NCI-H446 treated with DMSO at 0.1 percent for 48 hours (cell line): Measurements from ENCODE around the gene UBE2Q2.
"Not testable (repeated sequence)": the region's sequence is repeated elsewhere in the genome, so short reads cannot be mapped to it uniquely, and the experiment has no call there.

Experiments
- DNase-seq: peaks from one replicate; lab custom pipeline; 2025; lab: John Stamatoyannopoulos, UW

Gene UBE2Q2

DNA sequence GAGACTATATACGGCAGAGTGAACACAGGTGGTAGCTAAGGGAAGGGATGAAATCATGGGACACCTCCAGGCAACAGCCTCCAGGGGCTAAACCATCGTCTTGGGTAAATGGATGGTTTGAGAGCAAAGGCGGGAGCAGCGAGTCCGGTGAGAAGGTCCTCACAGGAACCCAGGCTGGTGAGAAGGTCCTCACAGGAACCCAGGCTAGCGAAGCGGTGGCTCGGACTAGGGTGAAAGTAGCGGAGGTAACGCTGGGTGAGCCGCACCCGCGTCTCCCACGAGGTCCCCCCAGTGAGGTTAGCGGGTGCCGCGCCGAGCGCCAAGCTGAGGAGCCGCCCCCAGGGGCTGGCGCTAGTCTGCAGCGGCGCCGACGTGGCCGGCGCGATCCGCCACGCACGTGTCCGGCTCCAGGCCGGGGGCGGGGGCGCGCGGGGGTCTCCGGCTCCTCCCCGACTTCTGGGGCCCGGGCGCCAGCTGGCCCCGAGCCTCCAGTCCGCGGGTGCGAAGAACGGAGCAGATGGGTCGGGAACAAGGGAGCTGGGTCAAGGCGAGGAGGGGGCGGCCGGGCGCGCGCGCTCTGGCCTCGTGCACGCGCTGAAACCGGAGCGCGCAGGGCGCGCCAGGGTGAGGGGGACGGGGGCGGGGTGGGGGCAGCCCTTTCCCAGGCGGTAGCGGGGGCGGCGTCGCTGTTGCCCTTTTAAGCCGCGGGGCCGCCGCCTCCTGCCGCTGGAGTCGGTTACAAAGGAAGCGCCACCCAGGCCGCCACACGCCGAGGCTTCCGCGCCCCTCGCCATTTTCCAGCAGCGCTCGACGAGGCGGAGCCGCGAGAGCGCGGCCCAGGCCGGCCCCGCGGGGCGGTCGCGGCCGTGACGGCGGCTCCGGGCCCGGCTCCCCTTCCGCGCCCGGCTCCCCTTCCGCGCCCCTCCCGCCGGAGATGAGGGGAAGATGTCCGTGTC lies at the start of gene UBE2Q2:
Gene UBE2Q2, plus strand, starts transcription at position 726 of the 956 bp plus-strand sequence. Its CDS starts 220 bp downstream, at position 946.
- peak; percentile 32 for DNase-seq

DNA sequence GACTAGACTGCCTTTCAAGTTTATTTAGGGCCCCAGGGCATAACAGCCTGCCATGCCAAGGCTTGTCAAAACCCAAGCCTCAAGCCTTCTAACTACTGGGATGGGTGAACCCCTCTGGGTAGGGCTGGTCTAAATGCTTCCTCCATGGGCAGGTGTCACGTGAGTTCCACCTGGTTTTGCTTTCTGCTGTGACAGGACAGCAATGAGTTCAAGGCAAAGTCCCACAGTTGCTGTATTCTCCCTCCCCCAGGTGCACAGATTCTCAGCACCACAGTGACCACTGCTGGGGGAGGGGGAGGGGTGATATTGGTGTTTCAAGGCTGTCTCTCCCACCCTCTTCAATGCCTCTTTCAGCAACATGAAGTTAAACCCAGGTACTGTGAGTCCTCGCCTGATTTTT lies 46.9 kb upstream of the UBE2Q2 start:
- no peak for DNase-seq

GRCh38 chr15:75797146-75797545 lies 46.1 kb upstream of the UBE2Q2 start:
- not testable (repeated sequence) for DNase-seq

DNA sequence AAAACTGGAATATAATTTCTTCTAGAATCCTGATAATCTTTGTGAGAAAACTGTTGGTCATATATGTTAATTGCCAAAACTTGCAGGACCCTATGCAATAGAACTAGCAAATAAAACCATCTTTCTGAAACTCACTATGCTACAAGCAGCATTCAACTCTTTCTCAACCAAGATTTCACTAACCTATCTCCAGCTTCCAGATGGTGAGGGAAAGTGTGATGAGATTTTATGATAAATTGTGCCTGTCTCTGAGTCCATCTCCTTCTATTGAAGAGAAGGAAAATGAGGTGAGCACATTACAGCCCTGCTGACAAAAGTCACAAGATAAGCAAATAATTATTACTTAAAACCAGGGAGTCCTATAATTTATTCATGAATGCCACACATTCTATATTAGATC lies 44.1 kb upstream of the UBE2Q2 start:
- no peak for DNase-seq

DNA sequence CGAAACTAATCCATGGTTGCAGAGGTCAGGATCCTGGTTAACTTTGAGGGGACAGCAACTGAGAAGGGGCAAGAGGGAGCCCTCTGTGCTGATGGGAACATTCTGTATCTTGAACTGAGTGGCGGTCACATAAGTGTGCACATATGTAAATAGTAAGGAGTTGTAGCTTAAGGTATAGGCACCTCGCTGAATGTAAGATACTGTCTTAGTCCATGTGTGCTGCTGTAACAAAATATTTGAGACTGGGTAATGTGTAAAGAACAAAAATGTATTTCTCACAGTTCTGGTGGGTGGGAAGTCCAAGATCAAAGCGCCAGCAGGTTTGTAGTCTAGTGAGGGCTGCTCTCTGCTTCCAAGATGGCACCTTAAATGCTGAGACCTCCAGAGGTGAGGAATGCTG lies 42.8 kb upstream of the UBE2Q2 start:
- DNase-seq, result not testable (repeated sequence)

DNA sequence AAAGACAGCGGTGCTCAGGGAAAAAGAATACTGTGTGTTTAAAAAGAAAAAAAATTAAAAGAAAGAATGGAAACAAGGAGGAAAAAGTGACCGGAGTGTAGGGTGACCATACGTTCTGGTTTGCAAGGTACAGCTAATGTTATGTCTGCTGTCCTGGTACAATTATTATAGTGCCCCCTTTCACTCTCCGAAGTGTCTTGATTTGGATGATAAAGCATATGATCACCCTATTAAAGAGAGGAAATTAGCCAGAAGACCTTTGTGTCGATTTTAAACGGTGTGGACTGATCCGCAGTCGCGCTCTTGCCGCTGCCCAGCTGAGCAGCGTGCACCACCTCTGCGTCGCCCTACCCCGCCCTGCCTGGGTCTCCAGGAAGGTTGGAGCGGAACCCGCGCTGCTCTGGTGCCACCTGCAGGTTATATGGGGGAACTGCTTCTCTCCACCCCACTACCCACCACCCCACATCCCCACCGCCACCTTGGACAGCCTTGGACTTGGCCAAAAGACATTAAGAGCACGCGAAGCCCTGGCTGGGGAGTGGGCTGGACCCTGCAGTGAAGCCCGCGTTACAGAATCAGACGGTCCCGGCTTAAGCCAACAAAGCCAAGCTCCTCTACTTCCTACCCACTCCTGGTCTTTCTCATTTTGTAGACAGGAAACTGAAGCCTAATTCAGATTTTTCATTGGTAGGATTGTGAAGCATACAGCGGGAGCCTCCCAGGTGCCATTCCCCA lies 41.2 kb upstream of the UBE2Q2 start:
- DNase-seq, result peak; percentile 1

GRCh38 chr15:75807486-75807885 lies 35.8 kb upstream of the UBE2Q2 start:
- not testable (repeated sequence) for DNase-seq

DNA sequence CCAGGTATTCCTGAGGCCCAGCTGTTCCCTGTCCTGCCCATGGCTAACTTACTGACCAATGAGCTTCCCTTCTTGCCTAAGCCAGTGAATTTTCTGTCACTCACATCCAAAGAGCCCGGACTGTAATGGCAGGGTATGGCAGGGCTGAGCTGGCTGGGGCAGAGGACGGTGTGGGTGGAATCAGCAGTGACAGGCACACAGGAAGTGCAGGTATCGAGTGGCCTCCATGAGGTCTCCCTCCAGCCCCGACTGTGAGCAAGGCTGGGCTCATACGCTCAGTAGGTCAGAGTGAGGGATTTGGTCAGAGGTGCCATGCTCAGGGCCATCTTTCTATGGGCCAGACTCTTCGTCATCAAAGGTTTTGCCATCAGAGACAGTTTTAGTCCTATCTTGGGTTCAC lies 35.2 kb upstream of the UBE2Q2 start:
- DNase-seq, result not testable (repeated sequence)

DNA sequence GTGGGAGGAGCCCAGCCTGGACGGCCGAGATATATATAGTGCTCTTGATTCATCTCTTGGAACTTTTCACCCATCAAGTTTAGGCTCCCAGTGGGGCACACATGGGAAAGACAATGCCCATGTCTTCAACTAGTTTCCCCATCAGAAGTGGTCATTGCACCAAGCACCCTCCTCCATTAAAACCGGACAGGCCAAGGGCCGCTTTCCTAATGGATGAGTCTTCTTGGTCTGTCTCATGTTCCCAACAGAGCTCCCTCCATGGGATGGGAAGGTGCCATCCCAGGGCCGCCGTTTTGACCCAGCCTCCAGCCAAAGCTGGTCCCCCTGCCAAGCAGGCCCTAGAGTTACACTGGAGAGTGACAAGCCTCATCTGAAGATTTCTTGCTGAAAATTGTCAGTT lies 34.7 kb upstream of the UBE2Q2 start:
- no peak for DNase-seq

DNA sequence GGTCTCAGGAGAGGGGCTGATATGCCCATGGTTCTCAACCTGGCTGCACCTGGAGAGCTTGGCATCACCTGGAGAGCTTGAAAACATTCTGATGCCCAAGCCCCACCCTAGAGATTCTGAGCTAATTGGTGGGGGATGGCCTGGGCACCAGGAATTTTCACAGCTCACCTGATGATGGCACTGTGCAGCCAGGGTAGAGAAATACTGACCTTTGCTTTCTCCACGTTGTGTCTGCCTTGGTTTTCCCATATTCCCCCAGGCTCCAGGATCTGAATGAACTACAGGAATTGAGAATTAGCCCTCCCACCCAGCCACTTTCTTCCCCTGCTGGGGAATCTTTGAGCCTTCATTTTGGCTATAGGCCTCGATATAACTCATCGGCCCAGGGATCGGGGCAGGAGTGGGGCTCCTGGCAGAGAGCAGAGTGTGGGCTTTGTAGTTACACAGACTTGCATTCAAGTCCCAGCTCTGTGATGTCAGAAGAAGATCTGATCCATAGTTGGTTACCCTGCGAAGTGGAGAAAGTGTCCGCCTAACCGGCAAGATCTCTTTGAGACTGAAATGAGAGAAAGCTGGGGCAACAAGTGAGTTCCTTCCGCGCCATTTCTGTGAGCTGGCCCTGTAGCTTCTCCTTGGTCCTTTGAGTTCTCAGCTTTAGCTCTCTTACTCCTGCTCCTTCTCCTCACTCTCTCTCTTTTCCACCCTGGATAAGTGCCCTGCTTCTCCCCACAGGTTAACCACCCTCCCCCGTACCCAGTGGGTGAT lies 33.1 kb upstream of the UBE2Q2 start:
- no peak for DNase-seq

DNA sequence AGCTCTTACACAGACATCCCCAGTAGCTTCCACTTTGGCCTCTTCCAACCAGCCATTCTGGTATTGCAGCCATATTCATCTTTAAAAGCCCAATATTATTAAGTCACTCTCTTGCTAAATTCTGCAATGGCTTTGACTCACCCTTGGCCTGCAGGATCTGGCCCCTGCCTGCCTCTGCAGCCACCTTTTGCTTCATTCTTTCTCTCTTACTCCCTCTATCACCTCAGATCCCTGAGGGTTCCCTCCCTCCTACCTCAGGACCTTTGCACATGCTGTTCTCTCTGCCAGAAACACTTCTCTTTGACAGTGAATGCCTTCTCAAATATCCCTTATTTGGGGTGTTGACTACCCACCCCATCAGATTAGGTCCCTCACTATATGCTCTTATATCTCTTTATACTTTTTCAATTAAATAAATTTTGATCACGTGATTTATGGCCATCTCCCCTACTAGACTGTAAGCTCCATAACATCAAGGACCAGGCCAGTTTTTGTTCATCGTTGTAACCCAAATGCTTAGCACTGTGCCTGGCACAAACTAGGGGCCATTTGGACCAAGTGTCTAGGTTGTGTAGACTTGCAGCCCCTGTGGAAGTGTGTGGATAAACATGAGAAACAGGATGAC lies 32.3 kb upstream of the UBE2Q2 start:
- DNase-seq, result no peak

GRCh38 chr15:75811626-75812025 lies 31.6 kb upstream of the UBE2Q2 start:
- DNase-seq, result no peak

DNA sequence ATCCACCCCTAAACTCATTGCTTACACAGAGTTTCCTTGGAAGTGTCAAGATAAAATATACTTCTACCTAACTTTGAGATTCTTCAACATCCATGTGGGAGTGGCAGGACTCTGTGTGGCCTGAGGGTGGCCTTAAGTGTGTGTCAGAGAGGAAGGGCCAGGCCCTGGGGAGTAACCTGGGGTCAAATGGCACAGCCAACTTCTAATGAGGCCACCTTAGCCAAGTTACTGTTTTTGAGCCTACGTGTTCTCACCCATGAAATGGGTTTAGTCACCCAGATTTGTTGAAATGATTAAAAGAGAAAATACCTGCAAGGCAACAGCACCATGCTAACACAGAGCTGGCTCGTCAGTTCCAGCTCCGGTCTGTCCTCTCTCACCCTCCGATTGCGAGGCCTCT lies 28.5 kb upstream of the UBE2Q2 start:
- no peak for DNase-seq

GRCh38 chr15:75815811-75816719 lies 27.2 kb upstream of the UBE2Q2 start:
- DNase-seq, result no peak

DNA sequence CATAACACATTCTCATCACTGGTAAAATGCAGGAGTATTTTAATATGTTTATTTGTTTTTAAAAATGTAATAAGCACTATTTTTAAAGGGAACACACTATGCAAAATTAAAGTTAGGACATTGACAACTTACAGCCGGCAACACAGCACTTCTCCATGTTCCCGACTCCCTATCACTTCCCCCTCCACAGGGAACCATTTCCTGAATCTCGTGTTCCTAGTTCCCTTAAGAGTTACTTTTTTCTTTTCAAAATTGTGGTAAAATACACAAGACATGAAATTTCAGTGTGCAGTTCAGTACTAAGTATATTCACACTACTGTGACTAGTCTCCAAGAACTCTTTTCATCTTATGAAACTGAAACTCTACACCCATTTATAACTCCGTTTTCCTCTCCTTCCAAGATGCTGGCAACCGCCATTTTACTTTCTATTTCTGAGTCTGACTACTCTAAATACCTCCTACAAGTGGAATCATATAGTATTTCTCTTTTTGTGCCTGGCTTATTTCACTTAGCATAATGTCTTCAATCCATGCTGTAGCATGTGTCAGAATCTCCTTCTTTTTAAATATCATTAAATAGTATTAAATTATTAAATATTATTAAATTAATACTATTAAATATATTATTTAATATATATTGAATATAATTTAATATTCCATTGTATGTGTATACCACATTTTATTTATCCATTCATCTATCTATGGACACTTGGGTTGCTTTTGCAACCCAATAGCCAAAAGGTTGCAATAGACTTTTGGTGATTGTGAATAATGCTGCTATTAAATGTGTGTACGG lies 25.9 kb upstream of the UBE2Q2 start:
- DNase-seq, result no peak

DNA sequence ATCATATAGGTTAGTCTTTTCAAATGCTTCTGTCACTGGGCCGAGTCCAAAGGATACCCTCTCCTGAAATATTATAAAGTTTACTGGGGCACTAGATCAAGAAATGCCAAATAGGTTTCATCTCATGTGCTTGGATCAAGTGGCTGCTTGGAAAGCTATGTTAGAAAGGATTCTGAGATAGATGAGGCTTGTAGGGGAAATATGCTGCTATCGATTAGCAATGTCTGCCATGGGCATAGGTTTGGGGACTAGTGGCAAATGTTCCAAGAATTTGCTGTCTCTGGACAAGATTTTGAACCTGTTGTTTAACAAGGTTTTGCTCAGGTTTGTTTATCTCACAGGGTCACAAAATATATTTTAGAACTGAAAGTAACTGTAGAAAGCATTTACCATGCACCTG lies 23.0 kb upstream of the UBE2Q2 start:
- no peak for DNase-seq

GRCh38 chr15:75821786-75822345 lies 21.4 kb upstream of the UBE2Q2 start:
- DNase-seq, result no peak

- no peak for DNase-seq
Measured at GRCh38 chr15:75822685-75823278, 20.5 kb upstream of the UBE2Q2 start.
